Measurements from ENCODE around the gene OSBPL8.
"Not testable (repeated sequence)": the region's sequence is repeated elsewhere in the genome, so short reads cannot be mapped to it uniquely, and the experiment has no call there.

The OSBPL8 gene

DNA sequence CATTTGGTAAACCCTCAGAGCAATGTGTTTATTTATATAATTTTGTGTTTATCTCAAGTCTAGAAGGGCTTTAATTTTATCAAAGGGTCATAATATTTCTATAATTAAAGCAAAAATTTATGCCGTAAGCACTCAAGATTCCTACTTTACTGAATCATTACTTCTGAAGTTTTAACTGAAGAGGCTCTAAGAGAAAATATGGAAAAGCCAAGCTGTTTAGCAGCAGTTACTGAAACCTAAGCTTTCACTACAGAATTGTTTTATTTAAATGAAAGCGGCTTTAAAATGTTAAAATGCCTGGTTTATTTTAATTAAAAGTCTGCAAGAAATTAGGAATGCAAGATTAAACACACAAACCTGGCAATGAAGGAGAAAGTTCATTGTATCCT lies 137.4 kb downstream of the OSBPL8 start:
- no peak for DNase-seq (ENCODE audit: low spot score)

DNA sequence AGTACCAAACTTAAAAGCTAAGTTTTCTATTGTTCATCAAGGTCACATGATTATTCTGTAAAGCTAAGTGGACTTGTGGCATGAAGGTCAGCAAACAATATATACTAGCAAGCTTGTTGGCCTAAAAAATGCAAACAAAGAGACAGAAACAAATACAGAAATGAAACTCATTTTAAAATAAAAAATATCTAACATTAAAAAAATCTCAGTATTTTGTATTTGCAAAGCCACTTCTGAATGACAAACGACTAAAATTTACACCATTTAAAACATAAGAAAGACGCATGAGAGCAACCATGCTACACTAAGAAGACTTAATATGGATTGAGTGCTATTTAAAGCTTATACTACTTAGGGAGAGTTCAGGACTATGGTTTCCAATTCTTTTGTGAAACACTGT lies 138.5 kb downstream of the OSBPL8 start:
- DNase-seq (ENCODE audit: low spot score), result no peak

DNA sequence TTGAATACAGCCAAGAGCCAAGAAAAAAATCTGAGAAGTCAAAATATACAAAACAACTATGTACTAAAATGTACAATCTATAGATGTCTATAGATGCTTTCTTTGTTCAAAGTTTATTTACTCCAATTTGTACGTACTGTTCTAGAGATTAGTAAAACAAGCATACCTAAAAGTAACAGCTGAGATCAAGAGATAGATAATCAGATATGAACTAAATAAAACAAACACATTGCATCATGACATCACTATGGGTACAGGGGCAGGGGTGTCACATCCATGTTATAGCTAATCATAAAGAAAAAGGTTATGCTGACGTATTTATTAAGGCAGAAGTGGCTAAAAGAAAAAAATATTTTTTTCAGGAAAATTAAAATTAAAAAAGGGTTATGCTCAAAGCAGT lies 139.3 kb downstream of the OSBPL8 start:
- no peak for DNase-seq (ENCODE audit: low spot score)

DNA sequence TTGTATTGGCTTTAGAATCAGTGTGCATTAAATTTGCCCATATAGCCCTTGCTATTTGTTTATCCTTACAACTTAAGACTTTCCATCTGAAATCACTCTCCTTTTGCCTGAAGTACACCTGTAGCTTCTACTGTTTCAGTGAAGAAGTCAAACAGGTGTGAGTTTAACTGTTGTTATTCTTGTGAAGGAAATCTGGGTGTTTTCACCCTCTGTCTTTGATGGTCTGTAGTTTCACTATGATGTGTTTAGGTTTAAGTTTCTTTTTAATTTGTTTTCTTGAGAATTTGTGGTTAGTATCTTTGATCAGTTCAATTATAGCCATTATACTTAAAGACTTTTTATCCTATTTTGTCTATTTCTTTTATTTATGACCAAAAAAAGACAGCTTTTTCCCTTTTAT lies 142.5 kb downstream of the OSBPL8 start:
- DNase-seq (ENCODE audit: low spot score), result no peak

DNA sequence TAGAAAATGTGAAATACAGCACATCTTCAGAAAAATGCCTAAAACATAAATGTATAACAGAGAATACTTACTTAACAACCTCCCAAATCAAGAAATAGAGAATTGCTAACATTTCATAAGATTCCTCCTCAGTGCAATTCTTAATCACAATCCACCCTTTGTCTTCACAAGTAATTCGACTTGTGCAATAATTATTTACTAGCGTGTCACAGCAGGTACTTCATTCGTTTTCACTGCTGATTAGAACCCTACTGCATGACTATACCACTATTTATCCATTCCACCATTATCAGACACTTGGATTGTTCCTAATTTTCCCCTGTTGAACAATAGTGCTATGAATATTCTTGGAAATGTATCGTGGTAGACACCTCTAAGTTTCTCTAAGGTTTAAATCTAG lies 146.4 kb downstream of the OSBPL8 start:
- DNase-seq (ENCODE audit: low spot score), result no peak

DNA sequence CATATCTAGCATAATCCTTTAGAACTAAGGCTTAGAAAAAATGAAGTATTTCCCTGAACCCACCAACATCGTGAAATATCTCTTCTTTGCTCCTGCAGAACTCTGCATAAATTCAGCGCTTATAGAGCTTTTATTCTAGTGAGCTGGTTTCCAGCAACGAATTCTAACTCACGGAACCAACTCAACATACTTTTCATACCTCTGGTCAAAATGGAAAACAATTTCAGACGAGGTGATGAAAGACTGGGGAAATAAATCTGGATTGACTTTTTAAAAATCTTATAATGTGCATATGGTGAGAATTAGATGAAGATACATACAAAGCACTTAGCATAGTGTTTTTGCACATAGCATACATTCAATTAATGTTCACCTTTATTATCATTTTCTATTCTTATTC lies 148.8 kb downstream of the OSBPL8 start:
- DNase-seq (ENCODE audit: low spot score), result no peak

DNA sequence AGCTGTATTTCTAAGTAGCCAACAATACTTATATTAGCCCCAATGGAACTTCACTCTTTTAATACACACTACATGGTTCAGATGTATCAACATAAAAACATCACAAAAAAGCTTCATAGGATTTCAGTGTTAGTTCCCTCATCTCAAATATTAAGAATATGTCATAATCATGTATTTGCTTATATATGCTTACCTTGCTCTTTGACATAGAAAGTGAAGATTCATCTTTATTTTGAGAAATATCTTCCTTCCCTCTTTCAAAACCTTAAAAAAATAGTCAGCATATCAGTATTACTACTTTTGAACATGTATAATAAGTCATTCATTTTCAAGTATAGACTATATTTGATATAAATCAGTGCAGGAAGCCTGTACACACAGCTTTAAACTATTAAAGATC lies 149.2 kb downstream of the OSBPL8 start:
- no peak for DNase-seq (ENCODE audit: low spot score)

DNA sequence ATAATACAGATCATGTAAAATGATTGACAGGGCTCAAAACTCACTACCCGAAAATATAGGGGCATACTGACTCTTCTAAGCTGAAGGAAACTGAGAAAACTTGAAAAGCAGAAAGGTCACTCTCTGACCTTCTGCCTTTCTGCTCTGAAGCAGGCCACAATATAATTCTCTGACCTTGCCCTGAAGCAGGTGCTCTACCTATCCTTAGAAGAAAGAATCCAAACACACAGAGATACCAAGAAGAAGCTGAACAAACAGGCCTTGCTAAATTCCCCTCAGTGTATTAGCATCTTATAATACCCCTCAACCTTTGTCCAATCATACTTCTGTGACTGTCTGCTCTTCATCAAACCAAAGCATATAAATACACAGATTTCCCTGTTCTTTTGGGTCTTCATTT lies 150.5 kb downstream of the OSBPL8 start:
- no peak for DNase-seq (ENCODE audit: low spot score)

DNA sequence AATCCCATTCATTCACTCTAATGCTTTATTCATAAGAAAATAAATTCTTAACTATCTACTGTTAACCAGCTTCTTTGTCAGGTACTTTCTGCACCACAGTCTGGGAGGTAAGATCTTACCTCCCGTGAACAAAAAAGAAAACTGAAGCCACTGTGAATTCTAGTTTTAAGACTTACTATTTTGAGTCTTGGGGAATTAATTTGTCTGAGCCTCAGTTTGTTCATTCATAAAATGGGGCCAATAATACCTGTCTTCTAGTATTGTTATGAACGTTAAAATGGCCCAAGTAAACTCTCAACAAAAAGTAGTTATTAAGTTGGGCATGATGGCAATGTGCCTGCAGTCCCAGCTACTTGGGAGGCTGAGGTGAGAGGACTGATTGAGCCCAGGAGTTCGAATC lies 151.9 kb downstream of the OSBPL8 start:
- no peak for DNase-seq (ENCODE audit: low spot score)

DNA sequence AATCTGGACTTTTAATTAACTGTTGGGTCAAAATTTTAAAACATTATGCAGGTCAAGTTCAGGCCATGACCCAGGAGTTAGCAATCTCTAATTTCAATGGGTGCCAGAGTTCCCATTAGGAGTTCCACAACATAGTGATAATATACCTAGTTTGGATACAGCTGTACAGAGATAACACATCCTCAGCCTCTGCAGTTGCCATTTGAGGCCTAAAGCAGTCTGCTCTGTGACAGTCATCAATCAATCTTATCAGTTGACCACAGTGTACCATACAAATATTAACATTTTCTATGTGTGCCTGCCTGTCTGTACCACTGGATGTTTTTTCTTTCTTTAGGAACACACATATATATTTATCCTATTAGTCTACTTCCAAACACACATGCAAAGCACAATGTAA lies 157.3 kb downstream of the OSBPL8 start:
- no peak for DNase-seq (ENCODE audit: low spot score)

DNA sequence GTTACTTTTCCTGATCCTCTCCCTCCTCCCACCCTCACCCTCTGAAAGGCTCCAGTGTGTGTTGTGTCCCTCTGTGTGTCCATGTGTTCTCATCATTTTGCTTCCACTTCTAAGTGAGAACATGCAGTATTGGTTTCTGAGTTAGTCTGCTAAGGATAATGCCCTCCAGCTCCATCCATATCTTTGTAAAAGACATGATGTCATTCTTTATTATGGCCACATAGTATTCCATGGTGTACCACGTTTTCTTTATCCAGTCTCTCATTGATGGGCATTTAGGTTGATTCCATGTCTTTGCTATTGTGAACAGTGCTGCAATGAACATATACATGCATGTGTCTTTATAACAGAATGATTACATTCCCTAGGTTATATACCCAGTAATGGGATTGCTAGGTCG lies 159.4 kb downstream of the OSBPL8 start:
- no peak for DNase-seq (ENCODE audit: low spot score)

DNA sequence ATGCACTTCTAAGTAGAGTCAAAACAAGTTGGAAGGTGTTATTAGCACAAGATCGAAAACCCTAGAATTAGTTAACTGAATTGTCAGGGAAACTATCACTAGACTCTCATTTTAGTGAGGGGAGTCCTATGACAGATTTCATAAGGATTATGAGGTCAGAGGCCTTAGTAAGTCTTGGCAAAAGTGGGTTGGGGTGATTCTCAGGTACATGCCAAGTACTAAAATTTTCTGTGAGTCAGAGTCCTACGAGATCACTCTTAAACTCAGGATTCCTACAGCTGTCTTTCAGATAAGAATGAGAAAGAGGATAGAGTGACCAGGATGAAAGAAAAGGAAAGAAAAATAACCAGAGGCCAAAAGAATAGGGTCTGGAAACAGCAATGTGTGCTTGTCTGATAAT lies 160.5 kb downstream of the OSBPL8 start:
- no peak for DNase-seq (ENCODE audit: low spot score)

DNA sequence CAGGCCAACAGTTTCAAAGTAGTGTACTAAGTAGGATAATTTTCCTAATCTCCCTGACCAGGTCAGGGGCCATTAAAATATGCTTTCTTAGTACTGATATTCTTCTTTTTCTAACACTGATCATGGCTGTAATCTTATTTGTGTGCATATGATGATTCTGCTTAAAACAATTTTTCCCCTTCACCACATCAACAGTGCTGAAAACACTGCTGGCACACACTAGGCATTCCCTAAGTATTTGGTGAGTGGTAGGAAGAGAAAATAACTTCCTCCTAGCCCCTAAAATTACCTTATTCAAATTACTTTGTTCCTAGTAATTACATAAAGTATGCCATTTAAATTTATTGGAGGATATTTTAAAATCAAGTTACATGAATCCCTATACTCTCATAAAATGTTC lies 161.5 kb downstream of the OSBPL8 start:
- DNase-seq (ENCODE audit: low spot score), result no peak

DNA sequence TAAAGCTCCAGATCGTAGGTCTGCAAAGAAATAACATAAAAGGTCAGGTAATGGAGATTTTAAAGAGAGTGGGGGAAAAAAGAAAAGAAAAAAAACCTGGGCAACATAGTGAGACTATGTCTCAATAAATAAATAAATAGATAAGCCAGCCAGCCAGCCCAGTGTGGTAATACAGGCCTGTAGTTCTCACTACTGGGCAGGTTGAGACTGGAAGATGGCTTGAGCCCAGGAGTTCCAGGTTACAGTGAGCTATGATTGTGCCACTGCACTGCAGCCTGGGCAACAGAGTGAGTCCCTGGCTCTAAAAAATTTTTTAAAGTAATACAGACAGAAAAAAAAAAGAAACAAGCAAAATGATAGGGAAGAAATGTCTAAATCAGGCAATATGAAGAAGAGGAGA lies 168.1 kb downstream of the OSBPL8 start:
- no peak for DNase-seq (ENCODE audit: low spot score)

DNA sequence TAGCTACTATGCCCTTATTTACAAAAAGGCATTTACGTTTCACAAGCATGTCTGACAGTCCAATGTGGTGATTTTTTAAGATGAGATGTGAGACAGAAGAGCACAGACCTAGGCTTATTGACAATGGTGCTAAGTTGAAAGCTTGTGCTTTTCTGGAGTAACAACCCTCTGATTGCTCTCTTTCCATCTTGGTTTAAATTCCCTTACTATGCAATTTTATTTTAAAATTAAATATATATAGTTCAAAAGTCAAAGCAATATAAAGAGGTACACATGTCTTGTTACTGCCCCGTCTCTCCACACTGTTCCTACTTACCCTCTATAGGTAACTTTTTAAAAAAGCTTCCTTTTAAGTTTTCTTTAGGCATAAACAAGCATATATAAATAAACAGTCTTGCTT lies 172.0 kb downstream of the OSBPL8 start:
- no peak for DNase-seq (ENCODE audit: low spot score)

DNA sequence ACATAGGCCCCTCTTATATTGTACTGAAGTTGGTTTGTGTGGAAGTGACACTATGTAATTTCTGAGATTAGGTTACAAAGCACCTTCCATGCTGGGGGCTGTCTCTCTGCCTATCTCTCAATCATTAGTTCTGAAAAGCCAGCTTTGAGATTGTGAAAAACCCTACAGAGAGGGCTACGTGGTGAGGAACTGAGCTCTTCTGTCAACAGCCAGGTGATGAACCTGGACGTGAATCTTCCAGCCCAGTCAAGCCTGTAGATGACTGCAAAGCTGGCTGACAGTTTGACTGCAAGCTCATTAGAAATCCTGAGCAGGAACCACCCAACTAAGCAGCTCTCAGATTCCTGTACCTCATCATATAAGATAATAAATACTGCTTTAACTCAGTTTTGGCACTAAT lies 175.0 kb downstream of the OSBPL8 start:
- no peak for DNase-seq (ENCODE audit: low spot score)

DNA sequence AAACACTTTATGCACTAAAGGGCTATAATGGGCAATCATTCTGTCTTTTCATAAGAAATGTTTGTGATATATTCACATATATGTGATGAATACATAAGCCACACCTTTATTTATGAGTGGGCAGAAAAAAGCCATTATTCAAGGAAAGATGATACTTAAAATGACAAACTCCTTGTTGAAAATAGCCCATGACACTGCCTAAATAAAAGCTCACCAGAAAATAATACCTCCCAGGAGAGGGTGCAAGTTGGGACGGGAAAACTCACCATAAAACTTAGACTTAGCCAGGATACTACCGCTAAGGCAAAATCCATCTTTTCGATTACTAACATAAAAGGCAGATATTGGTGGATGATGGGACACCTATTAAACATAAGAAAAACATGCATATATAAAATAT lies 175.6 kb downstream of the OSBPL8 start:
- DNase-seq (ENCODE audit: low spot score), result no peak

DNA sequence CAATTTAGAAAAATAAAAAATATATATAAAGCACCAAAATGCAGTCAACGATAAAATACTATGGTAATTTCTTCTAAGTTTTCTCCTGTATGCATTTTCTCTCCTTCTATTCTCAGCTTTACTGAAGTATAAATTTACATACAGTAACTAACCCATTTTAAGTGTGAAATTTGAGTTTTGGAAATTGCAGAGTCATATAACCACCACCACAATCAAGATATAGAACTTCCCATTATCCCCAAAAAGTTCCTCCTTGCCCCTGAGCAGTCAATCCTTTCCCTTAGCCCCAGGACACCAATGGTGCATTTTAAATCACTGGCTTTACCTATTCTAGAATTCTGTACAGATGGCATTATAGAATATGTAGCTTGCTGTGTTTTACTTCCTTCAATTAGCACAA lies 180.3 kb downstream of the OSBPL8 start:
- DNase-seq (ENCODE audit: low spot score), result no peak

DNA sequence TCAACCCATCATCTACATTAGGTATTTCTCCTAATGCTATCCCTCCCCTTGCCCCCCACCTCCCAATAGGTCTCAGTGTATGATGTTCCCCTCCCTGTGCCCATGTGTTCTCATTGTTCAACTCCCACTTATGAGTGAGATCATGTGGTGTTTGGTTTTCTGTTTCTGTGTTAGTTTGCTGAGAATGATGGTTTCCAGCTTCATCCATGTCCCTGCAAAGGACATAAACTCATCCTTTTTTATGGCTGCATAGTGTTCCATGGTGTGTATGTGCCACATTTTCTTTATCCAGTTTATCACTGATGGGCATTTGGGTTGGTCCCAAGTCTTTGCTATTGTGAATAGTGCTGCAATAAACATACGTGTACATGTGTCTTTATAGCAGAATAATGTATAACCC lies 182.7 kb downstream of the OSBPL8 start:
- DNase-seq (ENCODE audit: low spot score), result not testable (repeated sequence)

DNA sequence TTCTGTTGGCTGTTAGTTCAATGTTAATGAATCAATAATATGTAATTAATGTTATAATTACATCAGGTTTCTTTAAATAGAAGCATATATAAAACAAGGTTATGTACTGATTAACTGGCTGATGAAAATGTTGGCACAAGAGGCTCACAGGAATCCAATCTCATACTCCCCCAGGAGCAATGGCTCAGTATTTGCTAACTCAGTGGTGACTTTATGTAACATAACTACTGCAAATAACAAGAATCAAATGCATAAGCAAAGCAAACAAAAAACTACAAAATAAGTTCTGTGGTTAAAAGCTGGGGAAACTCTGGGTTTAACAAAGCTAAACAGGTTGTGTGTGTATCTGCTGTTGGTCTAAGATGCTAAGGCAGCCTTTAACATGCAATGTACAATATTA lies 183.6 kb downstream of the OSBPL8 start:
- DNase-seq (ENCODE audit: low spot score), result no peak

DNA sequence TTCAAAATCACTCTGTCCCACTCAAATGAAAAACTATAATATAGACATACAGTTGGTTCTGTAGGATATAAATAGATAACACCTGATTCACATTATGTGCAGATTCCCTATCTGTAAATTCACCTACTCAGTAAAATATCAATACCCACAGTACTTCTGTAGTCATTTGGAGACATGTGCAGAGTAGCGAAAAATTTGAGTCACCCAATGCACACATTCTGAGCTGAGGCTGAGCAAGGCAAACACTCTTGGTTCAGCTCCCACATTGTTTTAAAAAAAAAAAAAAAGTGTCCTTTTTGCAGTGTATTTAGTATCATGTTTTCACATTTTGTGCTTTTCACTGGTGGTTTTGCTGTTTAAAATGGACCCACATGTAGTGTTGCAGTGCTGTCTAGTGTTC lies 184.1 kb downstream of the OSBPL8 start:
- DNase-seq (ENCODE audit: low spot score), result no peak

DNA sequence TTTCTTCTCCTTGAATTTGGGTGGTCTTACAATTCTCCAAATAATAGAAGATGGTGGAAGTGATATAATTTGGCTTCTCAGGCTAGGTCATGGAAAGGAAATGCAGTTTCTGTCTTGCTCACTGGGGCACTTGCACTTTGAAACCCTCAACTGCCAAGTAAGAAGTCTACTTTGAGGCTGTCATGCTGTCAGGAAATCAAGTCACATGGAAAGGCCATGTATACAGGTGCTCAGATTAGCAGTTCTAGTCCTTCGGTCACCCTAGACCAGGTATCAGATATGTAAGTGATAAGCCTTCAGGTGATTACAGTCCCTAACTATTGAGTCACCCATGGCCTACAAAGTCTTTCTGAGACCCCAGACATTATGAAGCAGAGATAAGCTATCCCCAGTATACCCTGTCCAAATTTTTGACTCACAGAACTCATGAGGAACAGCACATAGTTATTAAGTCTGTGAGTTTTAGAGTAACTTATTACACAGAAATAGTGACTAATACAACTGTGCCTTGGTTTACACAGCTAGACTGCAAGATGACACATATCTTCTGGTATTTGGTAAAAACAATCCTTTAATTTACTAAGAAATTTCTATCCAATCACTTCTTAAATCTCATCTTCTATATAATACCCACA lies 185.1 kb downstream of the OSBPL8 start:
- DNase-seq (ENCODE audit: low spot score), result no peak

DNA sequence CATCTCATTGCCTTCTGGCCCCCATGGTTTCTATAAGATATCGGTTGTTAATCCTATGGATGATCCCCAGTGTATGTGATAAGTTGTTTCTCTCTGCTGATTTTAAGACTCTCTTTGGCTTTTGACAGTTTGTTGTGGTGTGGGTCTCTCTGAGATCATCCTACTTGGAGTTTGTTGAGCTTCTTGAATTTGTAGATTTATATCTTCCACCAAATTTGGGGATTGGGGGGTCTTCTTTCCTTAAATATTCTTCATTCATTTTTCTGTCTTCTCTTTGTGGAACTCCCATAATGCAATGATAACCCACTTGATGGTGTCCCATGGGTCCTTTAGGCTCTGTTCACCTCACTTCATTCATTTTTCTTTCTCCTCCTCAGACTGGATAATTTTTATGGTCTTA lies 191.3 kb downstream of the OSBPL8 start:
- DNase-seq (ENCODE audit: low spot score), result no peak

DNA sequence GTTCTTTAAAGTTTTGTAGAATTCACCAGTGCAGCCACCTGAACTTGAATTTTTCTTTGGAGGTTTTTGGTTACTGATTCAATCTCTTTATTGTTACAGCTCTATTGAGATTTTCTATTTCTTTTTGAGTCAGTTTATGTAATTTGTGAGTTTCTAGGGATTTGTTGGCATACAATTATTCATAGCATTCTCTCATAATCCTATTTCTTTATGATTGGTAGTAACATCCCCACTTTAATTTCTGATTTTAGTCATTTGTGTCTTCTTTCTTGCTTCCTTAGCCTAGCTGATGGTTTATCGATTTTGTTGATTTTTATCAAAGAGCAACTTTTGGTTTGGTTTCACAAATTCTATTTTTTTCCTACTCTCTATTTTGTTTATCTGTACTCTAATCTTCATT lies 193.4 kb downstream of the OSBPL8 start:
- no peak for DNase-seq (ENCODE audit: low spot score)

DNA sequence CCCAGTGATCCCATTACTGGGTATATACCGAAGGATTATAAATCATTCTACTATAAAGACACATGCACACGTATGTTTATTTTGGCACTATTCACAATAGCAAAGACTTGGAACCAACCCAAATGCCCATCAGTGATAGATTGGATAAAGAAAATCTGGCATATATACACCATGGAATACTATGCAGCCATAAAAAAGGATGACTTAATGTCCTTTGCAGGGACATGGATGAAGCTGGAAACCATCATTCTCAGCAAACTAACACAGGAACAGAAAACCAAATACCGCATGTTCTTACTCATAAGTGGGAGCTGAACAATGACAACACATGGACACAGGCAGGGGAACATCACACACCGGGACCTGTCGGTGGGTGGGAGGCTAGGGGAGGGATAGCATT lies 195.4 kb downstream of the OSBPL8 start:
- DNase-seq (ENCODE audit: low spot score), result not testable (repeated sequence)
